H1 (cell line): ENCODE measurements around the gene DUSP1. TPM values are rescaled to one million over a fixed set of nuclear protein-coding genes. Genes with fewer than 3 reads are reported as not detected.

Experiments
- GABPA ChIP-seq: IDR thresholded peaks from 2 replicates; pipeline ENCODE4 v1.6.1; 2011; ENCODE audit warnings: mild to moderate bottlenecking, low read length, moderate library complexity, borderline replicate concordance; ENCODE audit not compliant: insufficient read depth
- MAX ChIP-seq: IDR thresholded peaks from 2 replicates; pipeline ENCODE4 v1.6.1; 2012; ENCODE audit warnings: inconsistent platforms
- NRF1 ChIP-seq: IDR thresholded peaks from 2 replicates; pipeline ENCODE4 v1.6.1; 2011; ENCODE audit warnings: mild to moderate bottlenecking, low read depth, low read length, improper control_type of control experiment
- RAD21 ChIP-seq, 2 experiments: IDR thresholded peaks in 1 of 2; conservative IDR thresholded peaks in 1 of 2; 2 replicates each; pipeline ENCODE4 v1.6.1; 2011; ENCODE audit warnings: low read depth in 2 of 2, low read length in 2 of 2, improper control_type of control experiment in 1 of 2, inconsistent platforms in 1 of 2, mild to moderate bottlenecking in 1 of 2, moderate library complexity in 1 of 2
- RFX5 ChIP-seq: IDR thresholded peaks from 2 replicates; pipeline ENCODE4 v1.6.1; 2011; ENCODE audit warnings: low read depth, low read length, improper control_type of control experiment, borderline replicate concordance
- RXRA ChIP-seq: IDR thresholded peaks from 2 replicates; pipeline ENCODE4 v1.6.1; 2011; ENCODE audit warnings: low read depth, mild to moderate bottlenecking, low read length, moderate library complexity; ENCODE audit not compliant: insufficient read depth
- SIN3A ChIP-seq, 2 experiments: IDR thresholded peaks in 1 of 2; conservative IDR thresholded peaks in 1 of 2; 2 replicates each; pipeline ENCODE4 v1.6.1; 2011 to 2012; ENCODE audit warnings: low read length in 2 of 2, improper control_type of control experiment in 1 of 2, low read depth in 1 of 2, mild to moderate bottlenecking in 1 of 2
- TCF12 ChIP-seq: IDR thresholded peaks from 2 replicates; pipeline ENCODE4 v1.6.1; 2011; ENCODE audit warnings: low read depth, mild to moderate bottlenecking, low read length
- TEAD4 ChIP-seq: IDR thresholded peaks from 2 replicates; pipeline ENCODE4 v1.6.1; 2012; ENCODE audit warnings: low read depth, low read length, inconsistent platforms, mixed read lengths
- polyA plus RNA-seq, 7 experiments: library from polyadenylated mRNA; depleted of rRNA in 3 of 7; stranded (reverse) in 5 of 7; unstranded in 2 of 7; fragments of >200 nt in 5 of 7; fragments of 200-250 nt in 2 of 7; gene quantifications; 1 replicate in 5 of 7; 2 replicates in 1 of 7; 4 replicates in 1 of 7; pipeline versions ENCODE4 v1.2.1 to v1.2.3, GENCODE V29; 2011 to 2013; ENCODE audit warnings: missing spikeins in 2 of 7, mixed read lengths in 2 of 7
- total RNA-seq: library from RNA; stranded (reverse); fragmentation: NEBNext Ultra II Directional; extraction: Animal tissue kit (Norgen Biotek cat#: 25700); gene quantifications from 2 replicates; pipeline ENCODE4 v1.2.1, GENCODE V29; 2021

The DUSP1 gene
- total and polyA plus RNA-seq, 2 of the 8 experiments (the other 6 are each of a cell fraction or from before 2014, with no cell fraction given): 6.5 to 11.7 TPM

GRCh38 chr5:172786736-172787462, 15.9 kb upstream of the DUSP1 start (continued):
- no peak for TF ChIP-seq RAD21 (IDR thresholded peaks at IDR 0.05 in 1 of 2, conservative IDR thresholded peaks at IDR 0.05 in 1 of 2; ENCODE audit: low read depth in 2 of 2, low read length in 2 of 2)
- no peak for TF ChIP-seq TEAD4
- TF ChIP-seq GABPA: no peak
- no peak for TF ChIP-seq MAX
- TF ChIP-seq NRF1: no peak
- no peak for TF ChIP-seq RFX5
- TF ChIP-seq TCF12: no peak
- TF ChIP-seq RXRA: no peak
- no peak for TF ChIP-seq SIN3A (conservative IDR thresholded peaks at IDR 0.05 in 1 of 2, IDR thresholded peaks at IDR 0.05 in 1 of 2; ENCODE audit: low read depth in 1 of 2, low read length in 2 of 2)
